ENCODE data around the gene MCM3AP.

The MCM3AP gene

DNA sequence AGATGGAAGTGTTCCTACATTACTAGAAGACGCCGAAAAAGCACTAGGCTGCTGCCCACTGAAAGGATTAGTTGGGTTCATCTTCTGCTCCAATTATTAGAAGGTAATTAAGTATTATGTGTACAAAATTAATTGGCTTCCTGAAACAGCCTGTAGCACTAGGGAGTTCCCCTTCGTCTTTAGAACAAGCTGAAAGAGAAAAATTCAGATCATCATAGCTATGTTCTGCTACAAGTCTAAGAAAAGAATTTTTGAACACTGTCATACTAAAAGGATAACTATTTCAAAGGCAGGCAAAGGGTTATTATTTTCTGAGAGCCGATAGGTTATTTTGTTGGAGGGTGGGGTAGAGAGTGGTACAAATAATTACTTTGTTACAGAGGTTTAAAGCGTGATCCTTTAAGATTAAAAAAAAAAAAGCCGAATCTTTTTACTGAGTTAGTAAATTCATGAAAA, at the start of gene MCM3AP:
MCM3AP (minus strand) TSS at position 406 of the 456 bp plus-strand sequence; CDS start at position 81, 325 bp downstream.
- intact Hi-C loops (cut with DNase I) = loop anchor here (5.0 kb wide), 2 partner anchors 143 to 172 kb away; partner anchors contain the start of gene DIP2A
- peak in 1 of 10 donors; percentile 3 for DNase-seq

- DNase-seq = peak in 1 of 10 donors; percentile 62
- intact Hi-C loops (cut with DNase I) = no loop called here
Measured at GRCh38 chr21:46334351-46335140, 49.1 kb upstream of the MCM3AP start.

- intact Hi-C loops (cut with DNase I) = loop anchor here (10.0 kb wide), 2 partner anchors 125 to 185 kb away; partner anchors contain the start of gene DIP2A
- DNase-seq = no peak
Measured at GRCh38 chr21:46329796-46330195, 44.4 kb upstream of the MCM3AP start.

DNA sequence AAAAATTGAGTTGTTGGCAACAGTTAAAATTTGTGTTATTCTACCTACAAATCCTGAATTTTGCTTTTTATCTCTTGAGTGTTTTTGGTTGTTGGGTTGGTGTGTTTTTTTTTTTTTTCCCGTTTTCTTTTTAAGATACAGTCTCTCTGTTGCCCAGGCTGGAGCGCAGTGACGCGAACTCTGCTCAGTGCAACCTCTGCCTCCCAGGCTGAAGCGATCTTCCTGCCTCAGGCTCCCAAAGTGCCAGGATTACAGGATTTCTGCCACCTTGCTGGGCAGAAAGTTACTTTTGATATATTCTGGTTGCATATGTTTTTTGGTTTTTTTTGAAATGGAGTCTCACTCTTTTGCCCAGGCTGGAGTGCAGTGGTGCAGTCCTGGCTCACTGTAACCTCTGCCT, 42.7 kb upstream of the MCM3AP start:
- intact Hi-C loops (cut with DNase I) = loop anchor here (10.0 kb wide), 2 partner anchors 127 to 183 kb away; partner anchors contain the start of gene DIP2A
- DNase-seq = peak in 1 of 10 donors; percentile 55

- intact Hi-C loops (cut with DNase I) = loop anchor here (10.0 kb wide), 2 partner anchors 127 to 183 kb away; partner anchors contain the start of gene DIP2A
- DNase-seq = peak in 1 of 10 donors; percentile 62
Measured at GRCh38 chr21:46327711-46328110, 42.3 kb upstream of the MCM3AP start.

DNA sequence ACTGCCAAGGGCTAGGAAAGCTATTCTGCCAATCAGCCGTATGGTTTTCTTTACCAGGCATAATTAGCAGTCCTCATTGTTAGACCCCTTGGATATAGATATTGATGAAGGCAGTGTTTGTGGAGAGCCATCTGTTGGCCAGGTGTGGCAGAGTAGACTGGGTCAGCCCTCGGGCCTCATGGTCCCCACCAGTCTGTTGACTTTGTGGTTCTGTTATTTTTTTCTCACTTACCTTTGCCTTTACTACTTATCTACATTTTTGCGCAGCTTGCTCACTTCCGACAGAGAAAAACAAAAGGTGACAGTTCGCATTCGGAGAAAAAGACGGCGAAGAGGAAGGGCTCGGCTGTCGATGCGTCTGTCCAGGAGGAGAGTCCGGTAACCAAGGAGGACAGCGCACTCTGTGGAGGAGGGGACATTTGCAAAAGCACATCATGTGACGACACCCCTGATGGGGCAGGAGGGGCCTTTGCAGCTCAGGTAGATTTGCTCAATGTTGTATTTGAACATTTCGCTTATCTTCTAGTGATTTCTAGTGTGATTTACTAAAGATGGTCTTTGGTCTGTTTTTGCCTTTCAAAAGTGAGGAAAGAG, 40.8 kb upstream of the MCM3AP start:
- intact Hi-C loops (cut with DNase I) = loop anchor here (10.0 kb wide), 2 partner anchors 129 to 181 kb away; partner anchors contain the start of gene DIP2A
- DNase-seq = peak in 1 of 10 donors; percentile 24

GRCh38 chr21:46325073-46325912, 39.9 kb upstream of the MCM3AP start:
- intact Hi-C loops (cut with DNase I) = loop anchor here (2.0 to 10.0 kb wide), 3 partner anchors 96 to 180 kb away; partner anchors contain the start of genes DIP2A and LSS
- DNase-seq = peak in 9 of 10 donors; percentile 22 to 91 (median 41)

DNA sequence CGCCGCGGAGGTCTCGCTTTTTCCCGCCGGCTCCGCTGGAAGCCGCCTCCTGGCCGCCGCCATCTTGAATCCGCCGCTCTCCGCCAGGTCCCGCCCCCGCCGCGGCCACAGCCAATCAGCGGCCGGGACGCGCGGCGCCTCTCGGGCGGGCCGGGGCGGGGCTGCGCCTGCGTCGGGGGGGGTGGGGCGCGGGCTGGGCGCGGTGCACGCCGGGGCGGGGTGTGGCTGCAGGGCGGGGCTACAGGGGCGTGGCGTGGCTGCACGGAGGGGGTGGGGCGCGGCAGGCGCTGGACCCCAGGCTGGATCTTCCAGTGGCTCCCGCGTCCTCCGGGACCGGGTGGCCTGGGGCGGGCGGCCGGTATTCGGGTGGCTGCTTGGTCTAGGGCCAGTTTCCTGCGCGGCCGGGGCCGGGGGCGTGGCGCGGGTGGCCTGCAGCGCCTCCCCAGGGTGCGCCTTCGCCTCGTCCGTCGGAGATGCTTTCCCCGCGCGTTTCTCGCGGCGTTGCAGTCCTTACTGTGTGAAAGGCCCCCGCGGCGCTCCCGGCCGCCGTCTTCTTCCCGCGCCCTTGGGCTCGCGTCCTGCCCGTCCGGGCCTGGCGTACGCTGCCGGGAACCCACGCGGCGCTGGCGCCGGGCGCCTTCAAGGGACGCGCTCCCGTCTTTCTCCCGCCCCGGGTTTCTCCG, 39.1 kb upstream of the MCM3AP start:
- intact Hi-C loops (cut with DNase I) = loop anchor here (2.0 to 10.0 kb wide), 3 partner anchors 96 to 180 kb away; partner anchors contain the start of genes DIP2A and LSS
- peak; percentile 79 to 98 (median 84) for DNase-seq

- peak; percentile 95 to 100 (median 97) for DNase-seq
- intact Hi-C loops (cut with DNase I) = loop anchor here (2.0 to 10.0 kb wide), 4 partner anchors 37 to 179 kb away; partner anchors contain the start of genes DIP2A, LSS and YBEY
Measured at GRCh38 chr21:46323710-46324389, 38.4 kb upstream of the MCM3AP start, which contains the start of the genes C21orf58 and PCNT. C21orf58 (minus strand) TSS chr21:46323870; CDS start chr21:46322738, 1,132 bp downstream. PCNT (plus strand) TSS chr21:46324156; CDS start chr21:46324229, 73 bp downstream.

DNA sequence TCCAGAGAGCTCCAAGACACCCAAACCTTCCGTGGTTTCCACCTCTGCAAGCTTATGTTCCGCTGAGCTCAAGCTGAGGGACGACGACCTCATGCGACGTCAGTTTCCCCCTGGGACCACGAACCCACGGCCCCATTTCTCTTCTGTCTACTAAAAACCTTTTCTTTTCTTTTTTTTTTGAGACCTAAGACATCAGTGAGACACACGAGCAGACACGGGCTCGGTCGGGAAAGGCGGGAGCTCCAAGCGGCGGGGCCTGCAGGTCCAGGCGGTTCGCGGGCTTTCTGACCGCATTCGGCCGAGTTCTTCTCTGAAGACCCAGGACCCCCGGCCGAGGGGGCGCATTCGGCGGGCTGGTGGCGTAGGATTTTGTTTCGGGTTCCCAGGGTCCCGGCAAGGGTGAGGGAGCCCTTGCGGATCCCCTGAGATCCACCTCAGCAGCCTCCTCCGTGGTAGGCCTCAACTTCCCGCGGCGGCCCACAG, 37.9 kb upstream of the MCM3AP start:
- DNase-seq = peak in 1 of 10 donors; percentile 81
- intact Hi-C loops (cut with DNase I) = loop anchor here (2.0 to 10.0 kb wide), 3 partner anchors 36 to 178 kb away; partner anchors contain the start of genes DIP2A and YBEY

- intact Hi-C loops (cut with DNase I) = loop anchor here (2.0 to 10.0 kb wide), 3 partner anchors 36 to 178 kb away; partner anchors contain the start of genes DIP2A and YBEY
- DNase-seq = peak in 1 of 10 donors; percentile 61
Measured at GRCh38 chr21:46322351-46323226, 37.2 kb upstream of the MCM3AP start.

- peak in 1 of 10 donors; percentile 8 for DNase-seq
- intact Hi-C loops (cut with DNase I) = loop anchor here (10.0 kb wide), 2 partner anchors 134 to 176 kb away; partner anchors contain the start of gene DIP2A
Measured at GRCh38 chr21:46320331-46320801, 35.0 kb upstream of the MCM3AP start.

GRCh38 chr21:46319186-46319585, 33.8 kb upstream of the MCM3AP start:
- peak in 1 of 10 donors; percentile 29 for DNase-seq
- intact Hi-C loops (cut with DNase I) = no loop called here

DNA sequence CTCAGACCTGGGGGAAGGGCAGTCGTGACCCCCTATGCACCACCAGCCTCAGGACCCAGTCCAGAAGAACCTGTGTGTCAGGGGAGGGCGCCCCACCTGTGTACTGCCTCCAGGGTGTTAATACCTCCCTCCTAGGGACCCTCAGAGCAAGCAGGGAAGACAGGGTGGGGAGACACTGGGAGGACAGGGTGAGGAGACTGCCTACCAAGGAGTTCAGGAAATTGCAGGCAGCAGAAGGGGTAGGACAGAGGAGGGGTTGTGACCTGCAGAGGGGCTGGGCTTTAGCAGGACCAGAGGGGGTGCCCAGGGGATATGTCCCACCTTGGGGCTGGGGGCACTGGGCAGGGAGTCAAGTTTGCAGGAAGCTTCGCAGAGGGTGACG, 33.0 kb upstream of the MCM3AP start:
- DNase-seq = peak in 1 of 10 donors; percentile 51
- intact Hi-C loops (cut with DNase I) = no loop called here

DNA sequence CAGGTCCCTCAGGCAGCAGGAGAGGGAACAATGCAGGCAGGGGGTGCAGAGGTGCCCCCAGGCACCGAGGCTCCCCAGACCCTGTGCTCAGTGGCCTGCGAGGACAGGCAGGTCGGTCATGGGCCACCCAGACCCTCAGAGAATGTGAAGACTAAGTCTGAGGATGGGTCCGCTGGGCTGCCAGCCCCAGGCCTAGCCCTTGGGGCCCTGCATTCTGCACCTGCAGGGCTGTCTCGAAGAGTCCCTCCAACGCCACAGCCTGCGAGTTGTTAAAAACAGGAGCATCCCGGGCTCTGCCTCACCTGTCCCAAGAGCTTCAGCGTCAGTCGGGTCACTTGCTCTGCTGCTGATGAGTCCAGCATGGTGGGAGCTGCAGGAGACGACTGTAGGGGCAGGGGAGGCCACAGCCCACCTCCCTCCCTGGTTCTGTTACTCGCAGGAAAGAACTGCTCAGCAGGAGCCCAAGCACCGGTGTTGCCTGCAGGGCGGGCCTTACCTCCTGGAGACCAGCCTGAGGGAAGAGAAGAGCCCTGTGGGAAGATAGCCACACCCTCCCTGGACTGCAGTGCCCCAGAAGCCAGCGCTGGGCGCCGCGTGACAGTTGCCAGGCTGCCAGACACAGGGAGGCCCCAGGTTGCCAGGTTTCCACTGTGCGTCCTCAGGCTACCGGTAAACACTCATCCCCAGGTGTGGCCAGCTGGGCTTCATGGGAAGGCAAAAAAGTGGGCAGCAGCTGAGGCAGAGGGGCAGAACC, 32.5 kb upstream of the MCM3AP start:
- DNase-seq = peak in 2 of 10 donors; percentile 45 to 82
- intact Hi-C loops (cut with DNase I) = no loop called here

GRCh38 chr21:46316708-46317324, 31.4 kb upstream of the MCM3AP start:
- no peak for DNase-seq
- intact Hi-C loops (cut with DNase I) = no loop called here
